ENCODE data around the gene SECISBP2L.
"Not testable (repeated sequence)": the region's sequence is repeated elsewhere in the genome, so short reads cannot be mapped to it uniquely, and the experiment has no call there.

SECISBP2L gene

DNA sequence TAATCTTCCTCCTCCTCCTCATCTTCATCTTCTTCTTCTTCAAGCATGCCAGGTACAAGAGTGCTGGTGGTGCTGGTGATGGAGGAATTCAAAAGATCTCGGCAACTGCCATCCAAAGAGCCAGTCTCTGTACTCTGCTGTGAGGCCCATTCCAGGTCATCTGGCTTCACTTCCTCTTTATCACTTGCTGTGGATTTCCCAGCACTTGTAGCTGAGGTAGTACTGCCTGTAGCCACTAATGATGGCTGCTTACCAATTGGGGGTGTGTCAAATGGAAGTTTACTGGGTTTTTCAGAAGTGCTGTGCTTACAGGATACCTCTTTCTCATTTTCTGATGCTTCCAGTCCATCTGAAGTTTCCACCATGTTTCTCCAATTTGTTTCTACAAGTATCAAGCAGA, 53.7 kb downstream of the SECISBP2L start:
- DNase-seq, result peak; percentile 54

DNA sequence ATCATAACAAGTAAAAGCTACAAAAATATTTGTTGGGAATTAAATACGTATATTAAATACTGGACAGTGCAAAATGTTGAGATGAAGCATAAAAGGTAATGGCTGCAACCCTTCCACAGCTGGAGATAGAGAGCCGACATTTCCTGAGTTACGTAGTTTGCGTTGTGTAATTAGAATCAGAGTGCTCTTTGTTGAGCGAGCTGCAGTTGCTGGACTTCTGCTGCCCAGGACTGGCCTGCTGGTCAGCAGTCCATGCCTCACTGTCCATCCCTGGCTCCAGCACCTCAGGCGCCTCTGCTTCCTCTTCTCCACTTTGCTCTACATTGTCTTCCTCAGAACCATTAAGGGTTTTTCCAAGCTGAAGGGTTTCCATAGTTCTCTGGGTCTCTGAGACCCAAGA, 54.1 kb downstream of the SECISBP2L start:
- no peak for DNase-seq

- no peak for DNase-seq
Measured at GRCh38 chr15:48989170-48989569, 57.1 kb downstream of the SECISBP2L start.

DNA sequence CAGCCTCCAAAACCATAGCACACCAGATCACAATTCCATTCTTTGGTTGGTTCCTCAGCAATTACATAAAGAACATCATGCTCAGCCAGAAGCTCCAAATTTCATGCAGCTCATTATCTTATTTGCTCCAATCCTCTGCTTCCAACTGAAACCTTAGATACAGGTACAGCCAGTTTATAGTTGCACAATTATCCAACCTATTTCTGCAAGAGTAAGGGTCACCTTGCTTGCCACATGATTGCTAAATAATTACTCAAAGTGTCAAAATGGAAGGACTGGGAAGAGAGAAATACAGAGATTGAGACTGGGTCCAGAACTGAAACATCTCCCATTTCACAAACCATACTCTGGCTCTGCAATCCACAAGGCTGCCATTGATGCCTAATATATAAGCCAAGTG, 59.1 kb downstream of the SECISBP2L start:
- no peak for DNase-seq

- DNase-seq, result no peak
Measured at GRCh38 chr15:48986240-48986639, 60.0 kb downstream of the SECISBP2L start.

DNA sequence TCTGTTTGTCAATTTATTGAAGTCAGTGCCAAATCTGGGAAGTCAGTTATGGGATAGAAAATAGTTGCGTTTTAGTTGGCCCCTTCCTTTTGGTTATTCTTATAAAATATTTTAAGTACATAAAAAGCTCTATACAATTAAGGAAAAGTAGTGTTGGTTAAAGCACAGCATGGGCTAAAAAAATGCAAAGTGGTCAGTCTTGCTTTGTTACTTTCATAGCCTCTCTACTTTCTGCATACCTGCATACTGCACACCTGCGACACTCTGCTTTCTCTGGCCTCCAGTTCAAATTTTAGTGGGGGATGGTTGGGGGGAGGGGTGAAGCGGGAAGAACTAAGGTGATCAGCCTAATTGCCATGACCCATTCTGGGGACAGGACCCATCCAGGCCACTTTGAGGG, 60.7 kb downstream of the SECISBP2L start:
- DNase-seq, result no peak

DNA sequence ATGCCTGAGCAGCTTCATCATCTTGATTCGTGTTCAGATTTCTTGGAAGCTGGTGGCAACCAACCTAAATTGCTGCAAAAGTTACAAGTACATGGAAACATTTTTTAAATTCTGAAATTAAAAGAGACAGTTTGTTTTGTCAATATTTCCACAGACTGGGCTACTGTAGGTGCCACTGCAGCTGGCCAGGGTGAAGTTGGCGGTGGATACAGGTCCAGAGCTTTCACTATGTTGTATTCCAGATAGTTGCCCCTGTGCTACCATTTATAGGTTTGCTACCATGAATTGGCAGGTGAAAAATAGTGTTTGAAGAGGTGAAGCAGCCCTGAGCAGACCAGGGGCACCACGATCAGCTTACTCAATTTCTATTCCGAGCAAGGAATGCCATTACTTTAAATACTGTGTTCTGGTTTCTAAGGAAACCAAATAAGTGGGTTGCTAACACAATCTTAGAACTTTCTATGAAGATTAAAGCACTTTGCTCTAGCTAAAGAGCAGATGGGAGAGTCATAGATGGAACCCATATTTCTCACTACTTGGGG, 61.4 kb downstream of the SECISBP2L start:
- DNase-seq, result no peak

DNA sequence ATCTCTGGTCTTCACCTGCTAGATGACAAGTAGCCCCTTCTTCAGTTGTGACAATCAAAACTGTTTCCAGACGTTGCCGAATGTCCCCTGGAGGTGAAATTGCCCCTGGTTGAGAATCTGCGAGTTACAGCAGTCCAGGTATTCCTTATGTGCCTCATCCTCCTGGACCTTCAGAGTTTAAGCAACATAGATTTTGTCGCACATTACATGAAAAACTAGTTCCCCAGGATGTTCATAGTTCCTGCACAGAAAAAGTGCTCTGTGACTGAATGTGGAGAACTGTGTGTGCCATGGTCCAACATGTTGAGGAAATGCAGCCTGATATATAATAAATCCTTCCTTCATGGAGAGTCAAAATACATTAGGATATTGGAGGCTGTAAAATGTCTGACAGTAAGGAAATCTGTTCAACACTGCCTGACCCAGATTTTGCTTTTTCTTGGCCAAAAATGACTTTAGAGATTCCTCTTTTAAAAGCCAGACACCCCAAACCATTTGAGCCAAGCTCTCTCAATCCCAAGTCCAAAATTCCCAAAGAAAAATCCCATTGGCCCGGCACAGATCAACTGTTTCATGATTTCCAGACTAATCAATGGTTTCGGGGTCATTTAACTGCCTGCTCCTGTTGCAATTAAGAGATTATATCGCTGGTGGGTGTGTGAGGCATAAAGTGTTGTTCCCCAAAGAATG, 62.1 kb downstream of the SECISBP2L start:
- no peak for DNase-seq

- DNase-seq, result no peak
Measured at GRCh38 chr15:48983300-48983699, 62.9 kb downstream of the SECISBP2L start.

DNA sequence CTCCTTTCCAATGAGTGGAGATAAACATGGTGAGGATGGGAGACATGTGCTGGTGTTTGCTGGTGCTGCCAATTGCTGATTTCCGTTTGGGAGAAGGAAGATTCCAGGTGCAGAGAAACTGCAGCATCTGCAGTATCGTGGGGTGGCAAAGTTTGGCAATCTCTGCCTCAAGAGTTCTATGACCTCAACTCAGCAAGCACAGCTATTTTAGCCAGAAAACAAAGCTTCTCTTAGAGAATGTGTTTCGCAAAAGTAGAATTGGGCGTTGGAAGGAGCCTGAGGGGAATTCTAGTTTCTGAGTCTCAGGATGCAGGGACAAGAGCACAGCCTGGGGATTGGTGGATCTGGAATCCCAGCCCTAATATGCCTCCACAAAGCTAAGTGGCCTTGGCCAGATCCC, 64.3 kb downstream of the SECISBP2L start:
- no peak for DNase-seq

GRCh38 chr15:48978638-48979037, 67.6 kb downstream of the SECISBP2L start:
- no peak for DNase-seq

DNA sequence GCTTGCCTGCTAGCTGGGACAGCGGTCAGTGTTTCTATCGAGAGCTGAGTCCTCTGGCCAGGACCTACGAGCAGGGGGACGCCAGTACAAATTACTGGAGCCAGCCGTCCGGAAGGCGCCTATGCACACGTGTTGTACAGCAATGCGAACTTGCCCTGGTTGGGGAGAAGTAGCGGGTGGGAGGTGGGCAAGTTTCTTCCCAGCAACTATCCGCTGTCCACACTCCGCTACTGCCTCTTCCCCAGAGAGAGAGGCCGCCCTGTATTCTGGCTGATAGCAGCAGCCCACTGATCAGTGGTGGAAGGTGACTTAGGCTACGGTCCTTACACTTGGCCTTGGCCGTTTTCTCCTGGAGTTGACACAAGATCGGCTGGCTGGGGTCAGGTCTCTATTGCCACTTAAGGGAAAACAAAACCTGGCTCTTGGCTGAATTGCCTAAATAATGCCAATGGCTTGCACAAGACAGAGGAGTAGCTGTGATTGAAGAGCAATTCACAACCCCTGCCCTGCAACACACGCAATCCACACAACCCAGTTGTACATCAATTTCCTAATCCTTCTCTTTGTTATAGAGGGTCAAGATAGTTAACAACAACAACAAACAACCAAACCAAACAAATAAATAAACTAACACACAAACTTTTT, 69.7 kb downstream of the SECISBP2L start:
- DNase-seq, result no peak

DNA sequence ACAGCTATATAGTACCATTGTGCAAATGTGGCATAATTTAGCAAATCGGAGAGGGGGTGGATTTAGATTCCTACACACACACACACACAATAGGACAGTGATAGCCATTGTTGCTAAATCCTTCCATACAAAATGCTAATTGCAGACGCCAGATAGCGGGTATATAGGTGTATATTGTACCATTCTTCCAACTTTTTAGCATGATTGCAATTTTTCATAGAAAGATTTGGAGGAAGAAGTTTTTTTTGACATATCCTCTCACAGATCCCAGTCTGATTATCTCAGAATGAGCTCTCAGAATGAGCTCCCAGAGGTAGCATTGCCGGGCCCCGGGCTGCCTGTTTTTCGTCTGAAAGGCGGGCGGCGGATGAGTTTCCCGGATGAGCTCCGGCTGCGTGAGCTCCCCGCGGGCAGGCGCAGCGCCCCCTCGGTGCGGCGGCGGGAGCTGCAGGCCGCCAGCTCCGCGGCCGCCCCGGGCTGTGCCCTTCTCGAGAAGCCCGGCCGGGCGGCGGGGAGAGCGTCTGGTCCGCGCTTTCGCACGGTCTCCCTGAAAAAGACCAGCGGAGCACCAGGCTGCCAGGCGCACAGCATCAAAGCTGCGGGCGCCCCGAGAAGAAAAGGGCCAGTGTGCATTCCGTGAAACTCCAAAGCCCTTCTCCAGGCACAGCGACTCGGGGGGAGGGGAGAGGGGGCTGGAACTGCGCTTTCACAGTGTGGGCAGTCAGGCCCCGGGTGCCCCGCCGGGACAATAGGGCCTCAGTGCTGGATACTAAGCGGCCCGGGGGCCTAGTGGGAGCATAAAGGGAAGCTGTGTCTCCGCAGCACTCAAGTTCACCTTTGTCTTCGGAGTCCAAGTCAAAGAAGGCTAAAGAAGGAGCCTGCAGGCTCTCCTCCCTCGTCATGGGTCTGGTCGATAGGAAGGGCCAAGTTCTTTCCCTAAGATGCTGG, 70.5 kb downstream of the SECISBP2L start:
- DNase-seq, result peak; percentile 69

- no peak for DNase-seq
Measured at GRCh38 chr15:48974882-48975281, 71.4 kb downstream of the SECISBP2L start.

DNA sequence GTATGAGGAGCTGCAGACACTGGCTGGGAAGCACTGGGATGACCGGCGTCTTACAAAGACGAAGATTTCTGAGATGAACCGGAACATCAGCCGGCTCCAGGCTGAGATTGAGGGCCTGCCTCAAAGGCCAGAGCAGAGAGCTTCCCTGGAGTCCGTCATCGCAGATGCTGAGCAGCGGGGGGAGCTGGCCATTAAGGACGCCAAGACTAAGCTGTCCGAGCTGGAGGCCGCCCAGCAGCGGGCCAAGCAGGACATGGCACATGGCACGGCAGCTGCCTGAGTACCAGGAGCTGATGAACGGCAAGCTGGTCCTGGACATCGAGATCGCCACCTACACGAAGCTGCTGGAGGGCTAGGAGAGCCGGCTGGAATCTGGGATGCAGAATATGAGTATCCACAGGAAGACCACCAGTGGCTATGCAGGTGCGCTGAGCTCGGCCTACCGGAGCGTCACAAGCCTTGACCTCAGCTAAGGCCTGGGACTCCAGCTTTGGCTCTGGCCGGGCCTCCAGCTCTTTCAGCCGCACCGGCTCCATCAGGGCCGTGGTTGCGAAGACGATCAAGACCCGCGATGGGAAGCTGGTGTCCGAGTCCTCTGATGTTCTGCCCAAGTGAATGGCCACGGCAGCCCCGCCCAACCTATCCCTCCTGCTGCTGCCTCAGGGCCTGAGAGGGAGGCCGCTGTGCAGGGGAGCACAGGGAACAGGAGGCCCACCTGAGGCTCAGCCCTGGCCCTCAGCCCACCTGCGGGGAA, 73.3 kb downstream of the SECISBP2L start:
- DNase-seq, result no peak

DNA sequence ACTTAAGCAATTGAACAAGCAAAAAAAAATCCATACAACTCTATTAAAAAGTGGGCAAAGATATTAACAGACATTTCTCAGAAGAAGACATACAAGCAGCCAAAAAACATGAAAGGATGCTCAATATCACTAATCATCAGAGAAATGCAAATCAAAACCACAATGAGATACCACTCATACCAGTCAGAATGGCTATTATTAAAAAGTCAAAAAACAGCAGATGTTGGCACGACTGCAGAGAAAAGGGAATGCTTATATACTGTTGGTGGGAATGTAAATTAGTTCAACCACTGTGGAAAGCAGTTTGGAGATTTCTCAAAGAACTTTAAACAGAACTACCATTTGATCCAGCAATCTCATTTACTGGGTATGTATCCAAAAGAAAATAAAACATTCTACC, 75.3 kb downstream of the SECISBP2L start:
- not testable (repeated sequence) for DNase-seq

DNA sequence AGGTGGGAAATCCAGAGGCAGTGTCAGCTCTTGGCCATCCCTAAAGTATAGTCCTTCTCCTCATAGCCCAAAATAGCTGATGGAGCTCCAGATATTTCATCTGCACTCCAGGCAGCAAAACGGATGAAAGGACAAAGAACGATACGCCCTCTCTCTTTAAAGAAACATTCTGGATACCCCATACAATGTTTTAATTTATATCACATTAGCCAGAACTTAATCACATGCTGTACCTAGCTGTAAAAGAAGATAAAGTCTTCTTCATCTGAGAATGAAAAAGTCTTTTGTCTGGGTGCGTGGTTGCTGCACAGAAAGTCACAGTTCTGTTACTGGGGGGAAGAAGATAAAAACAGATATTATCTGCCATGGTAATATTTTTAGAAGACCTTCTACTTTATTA, 78.2 kb downstream of the SECISBP2L start:
- no peak for DNase-seq

GRCh38 chr15:48967336-48967735, 78.9 kb downstream of the SECISBP2L start:
- DNase-seq, result no peak

GRCh38 chr15:48966595-48967301, 79.5 kb downstream of the SECISBP2L start:
- DNase-seq, result no peak

GRCh38 chr15:48965972-48966371, 80.3 kb downstream of the SECISBP2L start:
- DNase-seq, result no peak

- no peak for DNase-seq
Measured at GRCh38 chr15:48964898-48965297, 81.3 kb downstream of the SECISBP2L start.

GRCh38 chr15:48963524-48964113, 82.6 kb downstream of the SECISBP2L start, which contains the start of gene SHC4:
TSS of gene SHC4 (minus strand) at chr15:48963919. CDS start at chr15:48963015, 904 bp downstream.
- DNase-seq, result peak; percentile 18

Data from inflammatory macrophage treated with lipopolysaccharide for 4 hours (primary cell).